GM21515 (cell line): ENCODE data around the gene SPCS2.
"Not testable (repeated sequence)": the region's sequence is repeated elsewhere in the genome, so short reads cannot be mapped to it uniquely, and the experiment has no call there.

Source experiments
- ATAC-seq: cut with Tn5 transposase; IDR thresholded peaks from one replicate; pipeline ENCODE4 v1.9.1; 2021; ENCODE audit not compliant: unreplicated experiment

The SPCS2 gene

DNA sequence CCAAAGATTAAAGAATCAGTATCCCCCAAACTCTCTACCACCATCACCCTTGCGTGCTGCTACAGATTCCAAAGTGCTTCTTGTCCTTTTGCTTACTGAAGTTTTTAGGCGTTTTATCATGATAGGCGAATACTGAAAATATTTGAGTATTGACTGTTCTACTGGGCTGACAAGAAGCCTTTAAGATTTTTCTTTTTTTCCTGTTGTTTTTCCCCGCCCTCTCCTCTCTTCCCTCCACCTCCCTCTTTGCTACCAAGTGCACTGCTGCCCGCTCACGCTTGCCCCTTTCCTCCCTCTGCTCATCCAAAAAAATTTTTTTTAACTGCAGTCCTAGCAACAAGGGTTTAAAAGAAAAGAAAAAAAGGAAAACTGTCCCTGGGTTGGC is 679 bp downstream of the SPCS2 start:
- ATAC-seq: no peak

DNA sequence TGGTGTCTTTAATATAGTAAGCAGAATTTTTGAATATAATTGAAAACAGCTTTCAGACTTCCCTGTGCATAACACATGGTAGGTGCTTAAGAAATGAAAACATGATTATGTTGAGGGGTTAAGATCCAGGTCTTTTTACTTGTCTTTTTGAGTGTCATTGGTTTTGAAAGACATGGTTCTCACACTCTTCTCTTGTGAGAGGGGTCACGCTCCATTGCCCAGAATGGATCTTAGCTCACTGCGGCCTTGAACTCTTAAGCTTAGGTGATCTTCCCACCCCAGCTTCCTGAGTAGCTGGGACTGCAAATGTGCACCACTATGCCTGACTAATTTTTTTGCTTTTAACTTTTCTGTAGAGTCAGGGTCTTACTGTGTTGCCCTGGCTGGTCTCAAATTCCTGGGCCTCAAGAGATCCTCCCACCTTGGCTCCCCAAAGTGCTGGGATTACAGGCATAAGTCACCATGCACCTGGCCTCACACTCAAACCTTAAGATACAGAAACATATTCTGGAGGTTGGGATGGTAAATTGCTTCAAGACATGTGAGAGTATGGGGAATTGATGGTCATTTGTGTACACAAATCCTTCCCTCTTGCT is 1.4 kb downstream of the SPCS2 start:
- no peak for ATAC-seq

- ATAC-seq: no peak
Observed at GRCh38 chr11:74951226-74951625, 2.2 kb downstream of the SPCS2 start.

DNA sequence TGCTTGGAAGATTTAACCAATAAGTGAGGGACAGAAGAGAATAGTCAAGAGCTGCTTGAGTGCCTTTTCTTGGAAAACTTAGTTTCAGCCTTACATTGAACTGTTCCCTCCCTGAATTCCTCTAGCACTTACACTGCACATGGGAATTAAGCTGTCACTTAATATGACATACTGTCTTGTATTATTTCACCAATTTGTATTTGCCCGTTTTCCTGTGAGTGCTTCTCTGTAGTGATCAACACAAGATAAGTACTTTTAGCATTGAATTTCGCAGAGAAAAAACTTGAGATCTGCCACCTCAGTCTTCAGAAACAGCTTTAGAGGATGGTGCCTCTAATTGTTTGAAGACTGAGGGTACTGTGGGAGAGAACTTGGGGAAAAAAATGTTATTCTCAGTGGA is 3.7 kb downstream of the SPCS2 start:
- ATAC-seq: no peak

GRCh38 chr11:74953451-74953850 is 4.4 kb downstream of the SPCS2 start:
- no peak for ATAC-seq

DNA sequence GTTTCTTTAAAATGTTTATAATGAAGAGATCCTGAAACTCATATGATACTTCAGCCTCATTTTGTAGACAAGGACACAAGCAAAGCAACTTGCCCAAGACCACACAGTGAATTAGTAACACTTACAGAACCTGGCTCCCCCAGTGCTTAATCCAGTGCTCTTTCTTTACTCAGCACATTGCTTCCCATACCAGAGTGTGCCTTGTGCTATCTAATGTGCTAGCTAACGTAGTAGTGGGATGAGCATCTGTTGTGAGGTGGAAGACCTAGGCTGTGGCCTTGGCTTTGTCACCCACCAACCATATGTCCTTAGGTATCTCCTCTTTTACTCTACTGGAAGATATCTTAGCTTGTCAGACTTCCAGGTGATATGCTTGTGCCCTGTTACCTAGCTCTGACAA is 5.1 kb downstream of the SPCS2 start:
- no peak for ATAC-seq

DNA sequence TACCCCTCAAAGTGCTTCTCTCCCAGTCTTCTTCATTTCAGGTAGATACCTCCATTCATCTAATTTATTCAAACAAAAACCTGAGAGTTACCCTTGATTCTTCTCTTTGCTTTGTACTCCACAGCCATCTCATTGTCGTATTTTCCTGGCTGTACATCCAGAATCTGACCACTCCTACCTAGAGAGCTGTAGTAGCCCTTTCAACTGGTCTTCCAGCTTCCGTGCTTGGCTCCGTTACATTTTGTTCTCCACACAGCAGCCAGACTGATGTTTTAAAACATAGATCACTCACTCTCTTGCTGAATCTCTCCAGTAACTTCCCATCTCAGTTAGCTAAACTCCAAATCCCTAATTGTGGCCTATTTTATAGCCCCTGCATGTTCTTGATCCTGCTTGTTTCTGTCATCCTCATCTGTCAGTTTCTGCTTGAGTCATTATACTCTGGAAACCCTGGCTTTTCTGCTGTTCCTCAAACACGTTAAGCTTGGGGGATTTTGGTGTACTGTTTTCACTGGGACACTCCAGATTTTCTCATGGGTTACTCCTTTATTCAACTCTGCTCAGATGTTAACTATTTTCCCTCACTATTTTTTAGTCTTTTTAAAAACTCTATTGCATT is 7.4 kb downstream of the SPCS2 start:
- ATAC-seq: no peak

DNA sequence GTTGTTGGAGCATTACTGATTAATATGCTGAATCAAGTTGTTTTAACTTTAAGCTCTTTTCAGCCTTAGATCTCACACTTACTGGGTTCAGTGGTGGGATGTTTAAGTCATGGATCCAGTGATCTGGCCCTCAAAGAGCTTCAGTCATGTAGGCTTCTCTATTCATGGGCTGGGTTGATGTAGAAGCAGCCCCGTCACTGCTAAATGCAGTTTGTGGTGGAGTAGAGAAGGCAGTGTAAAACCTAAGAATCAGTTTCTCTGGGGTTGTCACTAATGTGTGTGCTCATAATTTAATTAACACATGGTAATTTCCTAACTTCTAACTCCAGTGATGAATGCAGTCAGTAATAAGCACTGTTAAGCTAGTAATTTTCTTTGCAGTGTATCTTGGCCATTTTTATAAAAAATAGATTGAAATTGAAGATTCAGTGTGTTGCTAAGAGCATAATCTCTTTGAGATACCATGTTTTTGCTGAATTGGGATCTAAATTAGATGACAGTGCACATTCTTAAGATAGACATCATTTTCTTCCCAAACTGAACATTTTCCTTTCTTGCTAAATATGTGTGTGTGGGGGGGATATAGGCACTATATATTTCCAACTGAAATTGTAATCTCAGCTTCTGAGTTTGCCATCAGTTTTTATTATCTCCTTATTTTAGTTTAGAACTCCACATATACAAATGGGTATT is 9.0 kb downstream of the SPCS2 start:
- ATAC-seq: no peak

GRCh38 chr11:74960128-74960527 is 11.1 kb downstream of the SPCS2 start:
- ATAC-seq: not testable (repeated sequence)

DNA sequence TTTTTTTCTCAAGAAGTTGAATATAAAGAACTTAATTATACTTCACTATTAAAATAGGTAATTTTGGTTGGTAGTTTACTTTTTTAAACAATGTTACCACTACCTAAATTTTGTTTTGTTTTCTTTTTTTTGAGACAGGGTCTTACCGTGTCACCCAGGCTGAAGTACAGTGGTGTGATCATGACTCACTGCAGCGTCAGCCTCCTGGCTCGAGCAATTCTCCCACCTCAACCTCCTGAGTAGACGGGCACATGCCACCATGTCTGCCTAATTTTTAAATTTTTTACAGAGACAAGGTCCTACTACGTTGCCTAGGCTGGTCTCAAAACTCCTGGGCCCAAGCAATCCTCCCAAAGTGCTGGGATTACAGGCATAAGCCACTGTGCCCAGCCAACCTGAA is 17.6 kb downstream of the SPCS2 start:
- no peak for ATAC-seq

GRCh38 chr11:74970852-74971395 is 21.9 kb downstream of the SPCS2 start:
- ATAC-seq: no peak

DNA sequence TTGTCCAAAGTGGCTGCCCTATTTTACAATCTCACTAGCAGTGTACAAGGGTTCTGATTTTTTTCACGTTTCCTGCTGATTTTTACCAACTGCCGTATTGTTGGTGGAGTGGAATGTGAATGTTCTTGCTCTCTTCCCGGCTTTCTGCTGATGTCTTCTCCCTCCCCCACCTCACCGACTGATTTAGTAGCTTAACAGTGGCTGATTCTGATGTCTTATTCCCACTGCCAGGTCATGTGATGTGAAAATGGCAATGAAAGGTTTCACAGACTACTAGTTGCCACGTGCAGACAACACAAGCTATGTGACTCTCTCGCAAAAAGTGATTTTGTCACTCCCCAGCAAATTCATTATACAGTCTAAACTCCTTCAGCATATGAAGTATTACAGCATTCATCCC is 22.4 kb downstream of the SPCS2 start:
- no peak for ATAC-seq

DNA sequence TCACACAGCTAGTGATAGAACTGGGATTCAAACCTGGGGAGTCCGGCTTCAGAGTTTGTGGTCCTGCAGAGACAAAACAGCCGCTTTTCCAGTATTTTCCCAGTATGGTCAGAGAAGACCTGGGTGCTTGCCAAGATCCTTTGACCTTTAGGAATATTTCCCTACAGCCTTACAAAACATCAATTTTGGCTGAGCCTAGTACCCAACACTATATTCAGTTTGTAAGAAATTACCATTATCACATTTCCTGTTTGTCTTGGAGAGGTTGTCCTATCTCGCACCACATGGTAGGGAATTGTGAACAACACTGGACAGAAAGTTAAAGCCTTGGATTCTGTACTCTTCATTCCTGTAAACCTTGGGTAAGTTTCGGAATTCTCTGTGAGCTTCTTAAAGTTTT is 29.0 kb downstream of the SPCS2 start:
- ATAC-seq: no peak

DNA sequence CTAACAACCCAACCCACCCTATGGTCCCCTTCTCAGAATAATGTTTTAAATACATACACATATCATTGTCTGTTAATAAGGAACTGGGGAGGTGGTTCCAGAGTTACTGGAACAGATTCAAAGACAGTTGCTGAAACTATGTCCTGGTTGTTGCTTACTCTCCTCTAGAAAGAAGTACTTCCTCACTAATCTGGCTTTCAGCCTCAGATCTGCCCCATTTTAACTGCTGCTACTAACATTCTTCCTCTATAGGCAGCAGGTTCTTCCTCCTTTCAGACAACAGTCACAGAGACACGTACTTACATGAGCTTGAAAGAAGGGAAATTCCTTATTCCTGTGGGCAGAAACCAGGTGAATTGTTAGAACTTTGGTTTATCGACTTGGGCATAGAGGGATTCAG is 31.6 kb downstream of the SPCS2 start:
- no peak for ATAC-seq

- no peak for ATAC-seq
Observed at GRCh38 chr11:74981888-74982287, 32.8 kb downstream of the SPCS2 start.

- ATAC-seq: no peak
Observed at GRCh38 chr11:74984070-74984469, 35.0 kb downstream of the SPCS2 start.

DNA sequence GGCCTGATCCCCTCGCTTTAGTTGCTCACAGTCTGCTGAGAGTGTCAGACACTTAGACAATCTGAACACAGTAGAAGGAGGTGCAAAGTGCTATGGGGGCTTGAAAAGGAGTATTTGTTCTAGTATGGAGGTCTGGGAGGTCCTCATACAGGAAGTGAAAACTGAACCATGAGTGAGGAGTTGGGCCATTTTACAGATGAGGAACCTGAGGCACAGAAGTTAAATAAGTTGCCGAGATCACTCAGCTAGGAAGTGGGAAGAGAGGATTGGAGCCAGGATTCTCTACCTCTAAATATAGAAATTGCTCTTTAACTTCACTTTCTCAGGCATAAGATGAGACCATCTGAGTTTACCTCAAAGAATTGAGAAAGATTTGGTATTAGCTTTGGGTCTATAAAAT is 35.7 kb downstream of the SPCS2 start:
- ATAC-seq: no peak

DNA sequence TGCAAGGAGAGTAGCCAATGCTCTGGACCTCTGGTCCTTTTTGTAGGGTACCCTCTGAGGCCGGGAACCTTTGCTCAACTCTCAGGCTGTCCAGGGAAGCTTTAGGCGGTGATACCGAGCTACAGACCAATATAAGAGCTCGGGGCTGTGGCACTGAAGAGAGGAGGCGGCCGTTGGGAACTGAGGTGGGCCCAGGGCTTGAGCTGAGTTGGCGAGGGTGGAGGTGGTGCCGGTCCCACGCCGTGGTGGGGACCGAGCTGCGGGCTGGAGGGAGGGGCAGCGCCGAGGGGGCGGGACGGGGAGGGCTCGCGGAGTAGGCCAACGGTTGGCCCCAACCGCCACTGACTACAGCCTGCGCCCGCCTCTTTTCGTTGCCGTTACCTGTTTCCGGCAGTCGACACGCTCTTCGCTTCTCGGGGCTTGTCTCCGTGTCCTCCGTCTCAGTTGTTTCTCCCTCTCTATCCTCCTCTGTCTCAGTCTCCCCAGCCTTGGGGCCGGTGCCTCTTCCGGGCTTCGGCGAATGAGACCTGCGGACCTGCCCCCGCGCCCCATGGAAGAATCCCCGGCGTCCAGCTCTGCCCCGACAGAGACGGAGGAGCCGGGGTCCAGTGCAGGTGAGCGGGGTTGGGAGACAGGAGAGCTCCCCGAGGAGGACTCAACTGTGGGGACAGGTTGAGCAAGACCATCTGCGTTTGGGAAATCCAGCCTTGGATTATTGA is 39.6 kb downstream of the SPCS2 start, which contains the start of gene NEU3:
Gene NEU3 (plus strand): TSS at position 393 of the 719 bp plus-strand sequence. CDS start 128 bp downstream, at position 521.
- peak; percentile 87 for ATAC-seq

DNA sequence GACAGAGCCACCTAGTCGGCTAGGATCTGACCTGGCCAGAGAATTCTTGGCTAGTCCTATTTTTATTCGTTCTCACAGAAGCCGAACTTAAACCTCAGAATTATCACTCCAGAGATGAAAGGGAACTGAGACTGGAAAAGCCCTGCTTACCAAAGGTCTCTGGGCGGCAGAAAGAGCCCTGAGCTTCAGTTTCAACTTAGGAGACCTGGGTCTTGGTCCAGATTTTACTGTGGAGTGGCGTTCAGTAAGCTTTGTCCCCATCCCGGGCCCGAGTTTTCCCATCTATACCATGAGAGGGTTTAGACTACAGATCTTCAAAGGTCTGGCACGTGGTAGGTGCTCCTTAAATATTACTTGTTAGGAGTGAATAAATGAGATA is 40.2 kb downstream of the SPCS2 start:
- peak; percentile 7 for ATAC-seq

GRCh38 chr11:74990150-74990549 is 41.1 kb downstream of the SPCS2 start:
- not testable (repeated sequence) for ATAC-seq

DNA sequence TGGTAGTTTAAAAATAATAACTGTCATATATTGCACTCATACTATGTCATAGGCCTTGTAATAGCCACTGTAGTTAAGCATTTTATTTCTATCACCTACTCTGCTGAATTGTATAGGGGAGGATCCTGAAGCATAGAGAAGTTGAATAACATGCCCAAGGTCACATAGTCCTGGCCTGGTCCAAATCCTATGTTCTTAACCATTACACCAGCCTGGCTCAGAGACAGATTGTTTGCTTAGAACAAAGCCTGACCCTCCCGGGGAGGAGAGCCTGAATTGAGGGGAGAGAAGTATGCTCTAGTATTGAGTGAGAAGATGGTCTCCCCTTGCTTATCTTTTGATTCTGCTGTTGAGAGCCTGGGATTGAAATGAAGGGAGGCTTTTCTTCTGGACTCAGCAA is 41.9 kb downstream of the SPCS2 start:
- ATAC-seq: no peak

DNA sequence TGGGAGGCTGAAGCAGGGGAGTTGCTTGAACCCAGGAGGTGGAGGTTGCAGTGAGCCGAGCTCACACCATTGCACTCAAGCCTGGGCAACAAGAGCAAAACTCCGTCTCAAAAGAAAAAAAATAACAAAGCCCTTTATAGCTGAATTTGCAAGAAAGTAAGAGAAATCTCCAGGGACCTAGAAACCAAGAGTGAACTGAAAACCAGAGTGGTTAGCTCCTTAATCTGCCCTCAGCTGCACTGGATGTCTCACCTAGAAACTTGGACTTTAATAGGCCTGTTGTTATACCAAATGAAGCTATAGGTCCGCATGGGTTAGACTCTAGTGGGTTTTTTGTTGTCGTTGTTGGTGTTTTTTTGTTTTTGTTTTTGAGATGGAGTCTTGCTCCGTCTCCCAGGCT is 43.8 kb downstream of the SPCS2 start:
- ATAC-seq: no peak
